ENCODE measurements around the gene ZNF423.
A peak's percentile ranks its signal among the peaks of the same experiment; 100 is the strongest.

Gene ZNF423

DNA sequence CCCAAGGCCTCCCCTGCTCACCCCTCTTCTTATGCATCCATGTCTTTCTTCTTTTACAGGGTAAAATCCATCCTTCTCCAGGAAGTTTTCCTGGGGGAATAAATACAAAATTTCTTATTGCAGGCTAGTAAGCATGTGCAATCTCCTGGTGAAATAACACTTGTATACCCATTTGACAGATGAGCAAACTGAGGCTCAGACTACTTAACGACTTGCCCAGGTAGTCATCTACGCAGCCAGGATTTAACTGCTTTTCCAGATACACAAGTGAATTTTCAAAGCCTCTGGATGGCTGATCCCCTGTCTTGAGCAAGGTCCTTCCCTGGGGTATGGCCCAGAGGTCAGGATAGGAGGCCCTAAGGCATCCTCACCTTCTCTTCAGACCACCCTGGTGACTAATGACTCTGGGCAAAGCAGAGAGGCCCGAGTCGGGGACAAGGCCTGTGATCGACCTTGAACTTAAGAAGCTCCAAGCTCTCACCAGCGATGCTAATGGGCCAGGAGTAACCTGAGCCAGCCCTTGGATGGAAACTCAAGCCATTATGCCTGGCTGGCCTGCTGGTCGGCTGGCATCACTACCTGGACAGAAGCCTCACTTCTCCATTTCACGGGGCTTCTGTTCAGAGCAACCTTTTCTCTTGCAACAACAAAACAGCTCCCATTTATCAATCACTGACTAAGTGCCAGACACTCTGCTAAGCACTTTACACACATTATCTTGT, 33.1 kb downstream of the ZNF423 start:
- no peak for DNase-seq (ENCODE audit: low spot score)

DNA sequence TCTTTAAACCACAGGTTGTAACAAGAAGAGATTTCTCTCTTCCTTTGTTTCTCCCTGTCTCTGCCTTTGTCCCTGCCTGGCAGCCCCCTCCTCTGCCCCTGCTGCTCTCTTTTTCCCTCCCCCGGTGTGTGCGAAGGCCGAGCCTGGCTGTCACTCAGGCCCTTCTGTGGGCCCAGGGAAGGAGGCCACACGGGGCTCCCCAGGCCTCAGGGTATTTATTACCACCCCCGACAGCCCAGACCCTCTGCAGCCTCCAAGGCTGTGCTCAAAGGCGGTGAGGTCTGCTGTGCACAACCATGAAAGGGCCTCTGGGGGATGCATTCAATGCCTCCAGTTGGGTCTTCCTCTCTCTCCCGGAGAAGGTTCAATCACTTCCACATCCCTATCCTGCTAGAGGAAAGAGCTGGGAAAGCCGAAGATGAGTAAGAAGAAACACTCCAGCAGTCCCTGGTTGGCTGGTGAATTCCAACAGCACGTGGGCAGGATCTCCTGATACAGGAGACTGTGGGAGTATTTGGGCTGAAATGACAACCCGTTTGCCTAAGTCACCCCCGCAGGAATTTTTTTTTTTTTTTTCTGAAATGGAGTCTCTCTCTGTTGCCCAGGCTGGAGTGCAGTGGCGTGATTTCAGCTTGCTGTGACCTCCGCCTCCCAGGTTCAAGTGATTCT, 34.2 kb downstream of the ZNF423 start:
- DNase-seq (ENCODE audit: low spot score), result no peak

DNA sequence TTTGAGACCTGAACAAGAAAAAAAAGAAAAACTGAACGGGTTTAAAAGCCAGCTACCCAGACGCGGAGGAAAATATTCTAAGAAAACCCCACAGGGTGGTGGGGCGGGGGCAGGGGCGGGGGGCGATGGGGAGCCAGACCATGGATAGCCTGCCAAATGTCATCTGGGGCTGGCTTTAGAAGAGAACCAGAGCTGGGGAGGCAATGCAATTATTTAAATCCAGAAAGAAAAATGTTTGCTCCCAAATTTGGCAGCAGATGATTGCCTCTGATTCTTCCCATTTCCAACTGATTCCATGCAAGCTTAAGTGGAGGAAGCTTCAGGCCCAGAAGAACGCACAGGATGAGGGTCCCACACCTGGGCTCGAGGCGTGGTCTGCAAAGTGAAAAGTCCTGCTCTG, 34.8 kb downstream of the ZNF423 start:
- DNase-seq (ENCODE audit: low spot score), result no peak

- DNase-seq (ENCODE audit: low spot score), result no peak
These were observed 38.0 kb downstream of the ZNF423 start for GRCh38 chr16:49817754-49818507.

DNA sequence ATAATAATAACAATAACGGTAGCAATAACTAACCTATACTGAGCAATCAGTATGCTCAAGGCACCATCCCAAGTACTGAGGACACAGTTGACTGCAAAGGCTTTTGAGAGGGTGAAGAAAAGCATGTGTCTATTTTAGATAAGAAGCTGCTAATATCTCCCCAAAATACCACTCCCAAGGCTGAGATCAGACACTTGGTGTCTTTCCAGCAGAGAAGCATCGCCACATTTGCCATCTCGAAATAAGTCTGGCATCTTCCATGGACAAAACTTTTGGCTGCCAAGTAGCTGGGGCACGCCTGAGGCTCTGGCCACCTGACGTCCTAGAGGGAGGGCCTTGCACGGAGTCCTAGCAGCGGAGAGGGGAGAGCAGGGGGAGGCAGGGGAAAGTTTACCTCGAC, 39.0 kb downstream of the ZNF423 start:
- no peak for DNase-seq (ENCODE audit: low spot score)

DNA sequence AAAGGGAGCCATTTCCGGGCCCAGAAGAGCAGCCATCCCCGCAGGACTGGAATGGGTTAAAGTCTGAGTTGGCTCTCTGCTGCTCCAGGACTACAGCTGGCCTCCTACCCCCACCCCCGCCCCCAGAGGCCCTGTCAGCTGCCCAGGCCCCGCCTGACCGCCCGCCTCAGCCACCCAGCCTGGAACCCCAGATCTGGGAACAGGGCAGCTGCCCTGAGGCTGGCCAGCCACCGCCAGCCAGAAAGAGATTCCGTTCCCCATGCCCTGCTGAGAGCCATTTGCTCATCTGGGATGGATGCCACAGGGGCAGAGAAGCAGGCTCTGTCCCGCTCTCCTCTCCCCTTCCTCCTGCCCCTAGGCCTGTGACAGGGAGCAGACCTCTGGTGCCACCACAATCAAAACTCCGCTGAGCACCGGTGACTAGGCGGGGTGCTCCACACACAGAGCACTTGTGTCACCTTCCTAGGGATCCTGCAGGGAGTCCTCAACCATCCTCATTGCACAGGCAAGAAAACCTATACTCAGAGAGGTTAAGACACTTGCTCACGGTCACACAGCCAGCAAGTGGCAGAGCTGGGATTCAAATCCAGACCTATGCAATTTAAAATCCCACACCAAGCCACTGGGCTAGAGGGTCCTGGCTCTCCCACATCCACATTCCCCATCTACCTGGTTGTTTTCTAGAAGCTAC, 44.1 kb downstream of the ZNF423 start:
- peak; percentile 41 for DNase-seq (ENCODE audit: low spot score)

DNA sequence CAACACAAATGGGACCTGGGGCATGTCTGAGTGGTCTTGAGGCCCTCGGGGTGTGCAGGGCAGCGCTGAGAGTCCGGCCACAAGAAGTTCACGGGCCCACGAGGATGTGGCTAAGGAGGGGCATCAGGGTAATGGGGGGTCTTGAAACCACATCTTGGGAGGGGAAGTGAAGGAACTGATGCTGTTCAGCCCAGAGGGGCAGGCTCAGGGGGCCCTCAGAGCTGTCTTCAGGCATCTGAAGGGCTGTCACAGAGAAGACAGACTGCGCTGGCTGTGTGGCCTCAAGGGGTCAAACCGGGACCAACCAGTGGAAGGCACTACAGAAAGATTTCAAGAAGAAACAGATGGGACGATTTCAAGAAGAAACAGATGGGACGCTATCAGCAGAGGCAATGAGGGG, 45.1 kb downstream of the ZNF423 start:
- DNase-seq (ENCODE audit: low spot score), result no peak

DNA sequence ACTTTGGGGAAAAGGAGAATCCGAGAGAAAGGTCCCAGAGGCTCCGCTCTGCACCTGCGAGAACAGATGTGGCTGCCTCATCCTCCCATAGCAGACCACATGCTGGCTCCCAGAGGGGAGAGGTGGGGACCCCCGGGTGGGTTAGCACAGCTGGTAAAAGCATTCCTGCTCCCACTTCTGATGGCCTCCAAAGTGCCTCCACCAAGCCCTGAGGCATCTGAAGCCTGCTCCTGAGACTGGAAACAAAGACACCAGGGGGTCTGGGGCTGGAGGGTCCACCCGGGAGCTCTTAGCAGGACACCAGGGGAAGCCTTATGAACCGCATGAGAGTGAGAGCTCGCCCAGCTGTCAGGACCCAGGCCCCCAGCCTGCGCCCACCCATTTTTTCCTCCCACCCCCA, 46.4 kb downstream of the ZNF423 start:
- DNase-seq (ENCODE audit: low spot score), result no peak

- DNase-seq (ENCODE audit: low spot score), result no peak
These were observed 46.9 kb downstream of the ZNF423 start for GRCh38 chr16:49809062-49809461.

DNA sequence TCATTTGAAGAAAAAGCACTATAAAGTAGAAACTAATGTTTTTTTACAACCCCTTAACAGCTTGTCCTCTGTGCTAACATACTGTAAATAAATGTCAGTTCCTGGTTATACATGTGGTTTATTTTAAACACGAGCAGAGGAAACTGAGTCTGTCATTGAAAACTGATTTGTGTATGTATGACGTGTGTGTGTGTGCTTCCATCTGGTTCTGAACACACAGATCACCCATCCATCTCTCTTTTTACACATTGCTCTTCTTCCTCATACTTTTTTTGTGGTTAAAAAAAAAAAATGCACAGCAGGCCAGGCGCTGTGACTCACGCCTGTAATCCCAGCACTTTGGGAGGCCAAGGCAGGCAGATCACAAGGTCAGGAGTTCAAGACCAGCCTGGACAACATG, 49.5 kb downstream of the ZNF423 start:
- DNase-seq (ENCODE audit: low spot score), result no peak

DNA sequence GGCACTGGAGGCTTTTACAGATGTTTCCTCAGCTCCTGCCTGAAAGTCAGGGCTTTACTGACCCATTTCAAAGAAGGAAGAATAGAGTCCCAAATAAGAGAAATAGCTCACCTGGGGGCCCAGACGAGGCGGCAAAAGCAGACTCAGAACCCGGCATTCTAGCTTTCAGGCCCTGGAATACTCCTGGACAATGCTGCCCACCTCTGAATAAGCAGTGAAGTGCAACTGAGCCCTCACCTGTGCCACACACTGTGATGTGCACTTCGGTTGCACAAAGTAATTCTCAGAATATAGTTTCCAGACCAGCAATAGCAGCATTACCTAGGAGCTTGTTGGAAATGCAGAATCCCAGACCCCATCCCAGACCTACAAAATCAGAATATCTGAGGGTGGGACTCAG, 54.6 kb downstream of the ZNF423 start:
- DNase-seq (ENCODE audit: low spot score), result no peak

- no peak for DNase-seq (ENCODE audit: low spot score)
These were observed 55.0 kb downstream of the ZNF423 start for GRCh38 chr16:49800876-49801275.

DNA sequence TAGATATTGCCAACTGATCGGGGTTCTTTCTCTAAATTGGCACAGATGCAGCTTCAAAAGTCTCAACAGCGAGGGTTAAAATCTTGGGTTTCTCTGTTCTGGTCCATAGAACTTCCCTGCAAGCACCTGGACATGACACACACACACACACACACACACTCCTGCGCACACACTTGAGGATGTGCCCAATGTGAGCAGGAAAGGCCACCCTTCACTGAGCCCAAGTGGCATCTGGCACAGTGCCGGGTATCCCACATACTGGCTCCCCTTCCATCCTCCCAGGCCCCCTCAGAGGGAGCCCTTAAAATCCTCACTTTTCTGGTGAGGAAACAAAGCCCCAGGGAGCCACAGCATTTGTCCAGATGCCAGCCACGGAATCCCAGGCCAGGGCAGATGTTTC, 55.5 kb downstream of the ZNF423 start:
- no peak for DNase-seq (ENCODE audit: low spot score)

- DNase-seq (ENCODE audit: low spot score), result no peak
These were observed 56.7 kb downstream of the ZNF423 start for GRCh38 chr16:49799172-49799571.

GRCh38 chr16:49795513-49795912, 60.4 kb downstream of the ZNF423 start:
- DNase-seq (ENCODE audit: low spot score), result no peak

- DNase-seq (ENCODE audit: low spot score), result no peak
These were observed 62.7 kb downstream of the ZNF423 start for GRCh38 chr16:49793244-49793643.

DNA sequence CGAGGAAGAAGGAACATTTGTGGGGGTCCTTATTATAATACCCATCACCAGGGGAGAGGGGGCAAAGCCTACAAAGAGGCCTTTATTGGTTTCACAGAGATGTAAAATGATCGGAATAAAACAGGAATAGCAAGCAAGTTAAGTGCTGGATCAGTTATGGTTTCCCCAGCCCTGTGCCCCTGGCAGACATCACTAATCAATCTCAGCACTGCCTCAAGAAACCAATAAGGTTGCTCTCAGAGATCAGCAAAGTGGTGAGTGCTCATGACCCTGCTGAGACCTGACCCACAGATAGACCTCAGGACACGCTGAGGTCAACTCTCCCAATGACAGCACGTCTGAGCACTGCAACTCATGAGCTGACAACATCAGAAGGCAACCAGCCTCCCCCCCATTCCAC, 66.3 kb downstream of the ZNF423 start:
- no peak for DNase-seq (ENCODE audit: low spot score)

- no peak for DNase-seq (ENCODE audit: low spot score)
These were observed 66.9 kb downstream of the ZNF423 start for GRCh38 chr16:49788986-49789385.

DNA sequence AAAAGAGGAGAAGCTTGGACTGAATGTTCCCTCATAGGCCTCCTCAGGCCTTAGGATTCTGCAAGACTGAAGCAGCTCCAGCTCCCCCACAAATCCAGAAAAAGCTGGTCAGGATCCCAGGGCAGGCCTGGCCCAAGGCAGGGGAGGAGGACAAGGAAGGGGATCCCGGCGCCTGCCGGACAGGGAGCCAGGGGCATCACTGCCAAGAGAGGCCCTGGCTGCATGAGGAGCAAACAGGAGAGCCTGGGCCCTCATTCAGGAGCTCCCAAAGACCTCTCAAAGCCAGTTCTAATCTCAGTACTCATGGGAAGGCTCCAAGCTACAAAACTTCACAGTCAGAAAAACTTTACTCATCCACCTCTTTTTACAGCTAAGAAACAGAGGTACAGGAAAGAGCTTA, 67.3 kb downstream of the ZNF423 start:
- no peak for DNase-seq (ENCODE audit: low spot score)

GRCh38 chr16:49786926-49787557, 68.9 kb downstream of the ZNF423 start:
- DNase-seq (ENCODE audit: low spot score), result no peak

GRCh38 chr16:49785970-49786369, 69.9 kb downstream of the ZNF423 start:
- DNase-seq (ENCODE audit: low spot score), result no peak

DNA sequence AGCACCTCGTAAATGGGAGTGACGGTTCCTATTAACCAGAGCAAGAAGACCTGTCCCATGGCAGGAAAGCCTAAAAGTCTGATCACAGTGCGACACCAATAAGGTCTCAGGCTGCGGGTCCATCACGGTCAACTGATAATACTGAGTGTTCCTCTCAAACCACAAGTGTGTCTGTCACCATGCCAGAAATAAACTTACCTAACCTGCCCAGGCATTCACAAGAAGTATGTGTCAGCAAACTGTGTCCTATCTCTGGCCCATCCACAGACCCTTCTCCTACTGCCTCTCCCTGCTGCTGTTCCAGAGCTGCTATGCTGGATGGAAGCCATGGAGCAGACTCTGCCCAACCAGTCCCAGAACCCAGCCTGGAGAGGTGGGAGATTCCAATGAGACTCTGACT, 73.5 kb downstream of the ZNF423 start:
- no peak for DNase-seq (ENCODE audit: low spot score)
